Naive thymus-derived CD4-positive, alpha-beta T cell (primary cell): ENCODE results near the gene RPL13A. TPM values are rescaled to one million over a fixed set of nuclear protein-coding genes. Genes with fewer than 3 reads are reported as not detected.
"Not testable (repeated sequence)": the region's sequence is repeated elsewhere in the genome, so short reads cannot be mapped to it uniquely, and the experiment has no call there.

Experiments
- ATAC-seq: fragments of 150-1000 bp; cut with Tn5 transposase; 2 replicates; pipeline ENCODE4 v1.10.0; 2021; ENCODE audit warnings: mild to moderate bottlenecking, moderate library complexity
- CTCF ChIA-PET: fragments of 350-600 bp; sonication (Branson Sonifier 250); formaldehyde crosslinking; loops from one replicate; lab custom pipeline; 2021; ENCODE audit warnings: antibody characterized with exemption; lab: Charles Lee
- POLR2A ChIA-PET: fragments of 350-600 bp; sonication (Branson Sonifier 250); formaldehyde crosslinking; loops from one replicate; lab custom pipeline; 2021; ENCODE audit warnings: antibody characterized with exemption, inconsistent platforms; lab: Charles Lee
- DNase-seq, 9 donors: peaks; one replicate each; pipeline versions ENCODE4 v3.0.0 to v3.0.0-alpha.2; 2020 to 2022; ENCODE audit warnings: mixed read lengths in 1 of 9
- H3K27ac ChIP-seq: one replicate; pipeline ENCODE4 v1.7.0; 2013; ENCODE audit warnings: mild to moderate bottlenecking, low read depth, low read length, moderate library complexity
- H3K27me3 ChIP-seq, 2 donors: one replicate each; pipeline ENCODE4 v1.7.0; 2013; ENCODE audit warnings: low read length in 2 of 2, mild to moderate bottlenecking in 2 of 2, moderate library complexity in 2 of 2; ENCODE audit not compliant: control insufficient read depth in 2 of 2, insufficient read depth in 2 of 2
- H3K36me3 ChIP-seq, 3 experiments: 1 replicate in 2 of 3; 2 replicates in 1 of 3; pipeline ENCODE4 v1.7.0; 2013; ENCODE audit warnings: low read length in 3 of 3, mild to moderate bottlenecking in 3 of 3, moderate library complexity in 1 of 3; ENCODE audit not compliant: insufficient read depth in 3 of 3, control insufficient read depth in 2 of 3
- H3K4me1 ChIP-seq, 2 donors: one replicate each; pipeline ENCODE4 v1.7.0; 2013; ENCODE audit warnings: low read length in 2 of 2, mild to moderate bottlenecking in 2 of 2, moderate library complexity in 1 of 2; ENCODE audit not compliant: control insufficient read depth in 2 of 2, insufficient read depth in 2 of 2
- H3K4me3 ChIP-seq: 2 replicates; pipeline ENCODE4 v1.7.0; 2013; ENCODE audit warnings: mild to moderate bottlenecking, low read length
- H3K9me3 ChIP-seq, 3 experiments: 1 replicate in 2 of 3; 2 replicates in 1 of 3; pipeline ENCODE4 v1.7.0; 2013; ENCODE audit warnings: low read length in 3 of 3; ENCODE audit not compliant: control insufficient read depth in 2 of 3
- H3K27ac Mint-ChIP-seq, 9 donors: one replicate each; pipeline ENCODE4 v1.8.0; 2020 to 2022; ENCODE audit warnings: mixed read lengths in 9 of 9, mild to moderate bottlenecking in 8 of 9, moderate library complexity in 5 of 9, inconsistent platforms in 2 of 9
- H3K27me3 Mint-ChIP-seq, 5 donors: one replicate each; pipeline ENCODE4 v1.8.0; 2021 to 2022; ENCODE audit warnings: mixed read lengths in 5 of 5, mild to moderate bottlenecking in 1 of 5
- H3K36me3 Mint-ChIP-seq, 5 donors: one replicate each; pipeline ENCODE4 v1.8.0; 2020 to 2022; ENCODE audit warnings: mixed read lengths in 5 of 5, mild to moderate bottlenecking in 3 of 5, inconsistent platforms in 1 of 5
- H3K4me1 Mint-ChIP-seq, 7 donors: one replicate each; pipeline ENCODE4 v1.8.0; 2020 to 2022; ENCODE audit warnings: mixed read lengths in 7 of 7, mild to moderate bottlenecking in 3 of 7, inconsistent platforms in 1 of 7
- H3K4me3 Mint-ChIP-seq, 10 donors: one replicate each; pipeline ENCODE4 v1.8.0; 2020 to 2022; ENCODE audit warnings: mild to moderate bottlenecking in 10 of 10, mixed read lengths in 10 of 10, moderate library complexity in 6 of 10, inconsistent platforms in 2 of 10
- H3K9me3 Mint-ChIP-seq, 11 donors: one replicate each; pipeline ENCODE4 v1.8.0; 2020 to 2022; ENCODE audit warnings: mixed read lengths in 11 of 11, mild to moderate bottlenecking in 4 of 11, inconsistent platforms in 1 of 11, moderate library complexity in 1 of 11
- intact Hi-C, 2 donors: fragments of 100-400 bp; cut with micrococcal nuclease; formaldehyde crosslinking; loops; one replicate each; pipeline ENCODE4 v1.15.1; 2023
- polyA plus RNA-seq, 2 donors: library from polyadenylated mRNA; unstranded; fragments of 300-500 nt; fragmentation: Illumina TruSeq; gene quantifications; one replicate each; pipeline ENCODE4 v1.2.3, GENCODE V29; 2021
- total RNA-seq, 6 experiments: library from RNA in 5 of 6; stranded (reverse) in 5 of 6; gene quantifications; 1 replicate in 5 of 6; 2 replicates in 1 of 6; pipeline ENCODE4 v1.2.3 and lab custom pipeline; 2021 to 2026

RPL13A gene
- total and polyA plus RNA-seq, 7 experiments from 2014 or later, result 2,467 to 6,044 (median 4,438) TPM

DNA sequence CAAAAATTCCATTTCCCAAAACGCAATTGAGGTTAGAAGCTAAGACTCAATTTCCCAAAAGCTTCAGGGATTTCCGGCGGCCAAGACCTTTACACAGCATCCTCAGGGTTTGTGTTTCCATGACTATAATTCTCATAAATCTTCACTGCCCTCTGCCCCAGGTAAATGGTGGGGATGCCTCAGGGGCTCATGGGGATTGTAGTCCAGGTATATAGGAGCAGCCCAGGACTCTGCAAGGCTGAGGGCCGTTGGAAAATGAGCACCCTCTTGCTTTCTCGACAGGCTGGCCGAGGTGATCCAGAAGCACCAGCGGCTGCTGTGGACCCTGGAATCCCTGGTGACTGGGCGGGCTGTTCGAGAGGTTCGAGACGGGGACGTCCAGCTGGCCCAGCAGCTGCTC lies 28.0 kb upstream of the RPL13A start:
- no peak for ATAC-seq
- Mint-ChIP-seq H3K4me1 (peaks cover 2 to 21% (median 11%) of the 10 kb centered on the region in 7 donors), H3K9me3 (no peaks in the 10 kb centered on the region), H3K27ac (no peak overlapping the region), H3K36me3 (peaks cover 4 to 15% (median 5%) of the 10 kb centered on the region in 5 donors), H3K27me3 (no peaks in the 10 kb centered on the region), H3K4me3 (no peak overlapping the region)
- peaks cover 1 to 2% of the 10 kb centered on the region in 2 donors for H3K4me1 ChIP-seq
- no peaks in the 10 kb centered on the region for H3K27me3 ChIP-seq
- ChIA-PET CTCF (interaction anchor here (0.7 to 12.2 kb wide), 2 partner anchors 12 to 43 kb away, joined by 4 to 83 read pairs; partner anchors contain the start of gene FLT3LG), POLR2A (interaction anchor here (1.1 to 15.5 kb wide), 4 partner anchors 12 to 129 kb away, joined by 3 to 226 read pairs (median 4); partner anchors contain the start of gene FLT3LG)
- no peak overlapping the region for H3K4me3 ChIP-seq
- H3K9me3 ChIP-seq, result no peaks in the 10 kb centered on the region
- intact Hi-C loops, result no loop called here
- no peak for DNase-seq
- H3K36me3 ChIP-seq, result peaks cover 0 to 48% (median 0%) of the 10 kb centered on the region in 3 experiments
- no peak overlapping the region for H3K27ac ChIP-seq

DNA sequence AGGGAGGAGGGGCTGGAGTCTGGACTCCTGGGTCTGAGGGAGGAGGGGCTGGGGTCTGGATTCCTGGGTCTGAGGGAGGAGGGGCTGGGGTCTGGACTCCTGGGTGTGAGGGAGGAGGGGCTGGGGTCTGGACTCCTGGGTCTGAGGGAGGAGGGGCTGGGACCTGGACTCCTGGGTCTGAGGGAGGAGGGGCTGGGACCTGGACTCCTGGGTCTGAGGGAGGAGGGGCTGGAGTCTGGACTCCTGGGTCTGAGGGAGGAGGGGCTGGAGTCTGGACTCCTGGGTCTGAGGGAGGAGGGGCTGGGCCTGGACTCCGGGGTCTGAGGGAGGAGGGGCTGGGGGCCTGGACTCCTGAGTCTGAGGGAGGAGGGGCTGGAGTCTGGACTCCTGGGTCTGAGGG lies 26.3 kb upstream of the RPL13A start:
- H3K4me3 ChIP-seq, H3K4me3 Mint-ChIP-seq, H3K27me3 ChIP-seq, ATAC-seq, H3K27me3 Mint-ChIP-seq, intact Hi-C loops, H3K4me1 ChIP-seq, H3K9me3 ChIP-seq, DNase-seq, H3K9me3 Mint-ChIP-seq, H3K27ac Mint-ChIP-seq: not testable (repeated sequence)
- ChIA-PET CTCF (interaction anchor here (0.6 kb wide), 1 partner anchor 69 kb away, joined by 5 read pairs; no protein-coding TSS in a partner anchor), POLR2A (interaction anchor here (0.6 to 15.5 kb wide), 2 partner anchors 10 to 121 kb away, joined by 3 to 226 read pairs; partner anchors contain the start of gene FLT3LG)
- Mint-ChIP-seq H3K4me1 (peaks cover 0 to 12% (median 7%) of the 10 kb centered on the region in 7 donors), H3K36me3 (peaks cover under 1 to 11% (median 4%) of the 10 kb centered on the region in 5 donors)
- Histone ChIP-seq H3K27ac (peak overlapping the region; percentile 21), H3K36me3 (peaks cover 0 to 65% (median 3%) of the 10 kb centered on the region in 3 experiments)

DNA sequence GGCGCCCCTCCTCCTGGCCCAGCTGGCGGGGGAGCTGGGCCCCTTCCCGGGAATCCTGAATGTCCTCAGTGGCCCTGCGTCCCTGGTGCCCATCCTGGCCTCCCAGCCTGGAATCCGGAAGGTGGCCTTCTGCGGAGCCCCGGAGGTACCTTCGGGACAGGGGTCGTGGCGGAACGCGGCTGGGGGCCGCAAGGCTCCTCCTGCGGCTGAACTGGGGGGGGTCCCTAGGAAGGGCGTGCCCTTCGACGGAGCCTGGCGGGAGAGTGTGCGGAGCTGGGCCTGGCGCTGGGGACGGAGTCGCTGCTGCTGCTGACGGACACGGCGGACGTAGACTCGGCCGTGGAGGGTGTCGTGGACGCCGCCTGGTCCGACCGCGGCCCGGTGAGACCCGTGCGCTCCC lies 25.8 kb upstream of the RPL13A start:
- Mint-ChIP-seq H3K4me3 (no peak overlapping the region), H3K36me3 (peaks cover 0 to 8% (median 4%) of the 10 kb centered on the region in 5 donors), H3K27me3 (no peaks in the 10 kb centered on the region), H3K27ac (no peak overlapping the region), H3K4me1 (peaks cover 0 to 9% (median 5%) of the 10 kb centered on the region in 7 donors), H3K9me3 (no peaks in the 10 kb centered on the region)
- no peak for DNase-seq
- Histone ChIP-seq H3K9me3 (no peaks in the 10 kb centered on the region), H3K27ac (no peak overlapping the region), H3K27me3 (no peaks in the 10 kb centered on the region), H3K4me3 (no peak overlapping the region), H3K4me1 (no peaks in the 10 kb centered on the region), H3K36me3 (peaks cover 0 to 66% (median 3%) of the 10 kb centered on the region in 3 experiments)
- POLR2A ChIA-PET, result no interaction called here
- CTCF ChIA-PET, result interaction anchor here (0.6 kb wide), 1 partner anchor 68 kb away, joined by 5 read pairs; no protein-coding TSS in a partner anchor
- ATAC-seq, result no peak
- intact Hi-C loops, result no loop called here

DNA sequence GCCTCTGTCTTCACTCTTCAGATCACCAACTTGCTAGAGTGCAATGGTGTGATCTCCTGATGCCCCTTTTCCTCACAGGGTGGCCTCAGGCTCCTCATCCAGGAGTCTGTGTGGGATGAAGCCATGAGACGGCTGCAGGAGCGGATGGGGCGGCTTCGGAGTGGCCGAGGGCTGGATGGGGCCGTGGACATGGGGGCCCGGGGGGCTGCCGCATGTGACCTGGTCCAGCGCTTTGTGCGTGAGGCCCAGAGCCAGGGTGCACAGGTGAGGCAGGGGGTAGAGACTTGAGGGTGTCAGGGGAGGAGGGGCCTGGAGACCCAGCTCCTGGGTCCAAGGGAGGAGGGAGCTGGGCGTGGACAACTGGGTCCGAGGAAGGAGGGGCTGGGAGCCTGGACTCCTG lies 24.9 kb upstream of the RPL13A start:
- Mint-ChIP-seq H3K9me3 (no peaks in the 10 kb centered on the region), H3K27me3 (no peaks in the 10 kb centered on the region), H3K4me1 (peaks cover 0 to 9% (median 0%) of the 10 kb centered on the region in 7 donors), H3K4me3 (no peak overlapping the region), H3K27ac (peak overlapping the region in 5 of 9 donors; percentile 26 to 75 (median 59)), H3K36me3 (peaks cover 0 to 5% (median 0%) of the 10 kb centered on the region in 5 donors)
- Histone ChIP-seq H3K4me3 (no peak overlapping the region), H3K9me3 (no peaks in the 10 kb centered on the region), H3K27ac (no peak overlapping the region), H3K36me3 (peaks cover 0 to 68% (median 3%) of the 10 kb centered on the region in 3 experiments), H3K27me3 (no peaks in the 10 kb centered on the region), H3K4me1 (no peaks in the 10 kb centered on the region)
- ATAC-seq, result no peak
- intact Hi-C loops, result no loop called here
- ChIA-PET POLR2A (interaction anchor here (0.5 kb wide), 1 partner anchor 11 kb away, joined by 3 read pairs; the partner anchor contains the start of gene PIH1D1), CTCF (no interaction called here)
- no peak for DNase-seq

DNA sequence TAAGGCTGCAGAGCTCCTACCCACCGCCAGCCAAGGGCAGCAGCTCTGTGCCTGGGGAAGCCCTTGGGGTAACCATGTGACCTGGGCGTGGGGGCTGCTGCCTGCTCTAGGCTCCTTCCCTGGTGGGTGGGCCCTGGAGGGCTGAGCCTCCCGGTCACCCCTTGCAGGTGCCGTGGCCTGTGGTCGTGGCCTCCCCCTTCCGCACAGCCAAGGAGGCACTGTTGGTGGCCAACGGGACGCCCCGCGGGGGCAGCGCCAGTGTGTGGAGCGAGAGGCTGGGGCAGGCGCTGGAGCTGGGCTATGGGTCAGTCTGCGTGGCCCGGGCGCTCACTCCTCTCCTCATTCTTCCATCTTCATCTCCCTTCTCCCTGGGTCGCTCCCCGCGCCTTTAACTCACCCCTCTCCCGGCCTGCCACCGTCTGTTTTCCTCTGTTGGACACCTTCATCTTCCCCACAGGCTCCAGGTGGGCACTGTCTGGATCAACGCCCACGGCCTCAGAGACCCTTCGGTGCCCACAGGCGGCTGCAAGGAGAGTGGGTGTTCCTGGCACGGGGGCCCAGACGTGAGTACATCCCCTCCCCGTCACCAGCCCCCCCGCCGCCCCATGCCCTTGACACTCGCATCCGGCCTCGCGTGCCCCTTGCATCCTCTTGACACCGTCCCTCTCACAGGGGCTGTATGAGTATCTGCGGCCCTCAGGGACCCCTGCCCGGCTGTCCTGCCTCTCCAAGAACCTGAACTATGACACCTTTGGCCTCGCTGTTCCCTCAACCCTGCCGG lies 23.3 kb upstream of the RPL13A start:
- peaks cover 16% of the 10 kb centered on the region in 2 donors for H3K4me1 ChIP-seq
- H3K27ac Mint-ChIP-seq, result peak overlapping the region in 7 of 9 donors; percentile 46 to 87 (median 78)
- POLR2A ChIA-PET, result interaction anchor here (0.6 to 3.0 kb wide), 2 partner anchors 8 to 216 kb away, joined by 3 to 15 read pairs; no protein-coding TSS in a partner anchor

DNA sequence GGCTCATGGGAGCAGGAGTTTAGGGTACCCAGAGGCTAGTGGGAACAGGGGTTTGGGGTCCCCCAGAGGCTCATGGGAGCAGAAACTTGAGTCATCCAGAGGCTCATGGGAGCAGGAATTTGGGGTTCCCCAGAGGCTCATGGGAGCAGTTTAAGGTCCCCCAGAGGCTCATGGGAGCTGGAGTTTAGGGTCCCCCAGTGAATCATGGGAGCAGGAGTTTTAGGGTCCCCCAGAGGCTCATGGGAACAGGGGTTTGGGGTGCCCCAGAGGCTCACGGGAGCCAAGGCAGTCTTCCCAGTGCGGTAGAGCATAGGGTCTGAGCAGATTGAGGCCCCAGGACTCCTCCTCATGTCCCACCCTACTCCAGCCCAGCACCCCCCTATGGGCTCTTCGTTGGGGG lies 22.0 kb upstream of the RPL13A start:
- peak overlapping the region; percentile 61 for H3K27ac ChIP-seq
- POLR2A ChIA-PET, result interaction anchor here (0.8 to 3.0 kb wide), 6 partner anchors 9 to 22 kb away, joined by 3 to 15 read pairs (median 6); partner anchors contain the start of genes ALDH16A1, PIH1D1 and RPL13A

More for the DNA sequence above, 23.3 kb upstream of the RPL13A start:
- Mint-ChIP-seq H3K36me3 (peaks cover 0 to 8% (median 4%) of the 10 kb centered on the region in 5 donors), H3K4me3 (no peak overlapping the region), H3K9me3 (no peaks in the 10 kb centered on the region), H3K4me1 (peaks cover 6 to 15% (median 8%) of the 10 kb centered on the region in 7 donors), H3K27me3 (no peaks in the 10 kb centered on the region)
- peaks cover 0 to 57% (median 3%) of the 10 kb centered on the region in 3 experiments for H3K36me3 ChIP-seq
- CTCF ChIA-PET, result interaction anchor here (0.9 to 1.4 kb wide), 2 partner anchors 9 kb away, joined by 3 read pairs; partner anchors contain the start of gene FLT3LG
- peak overlapping the region; percentile 29 for H3K27ac ChIP-seq
- no peaks in the 10 kb centered on the region for H3K9me3 ChIP-seq
- ATAC-seq, result no peak
- no peaks in the 10 kb centered on the region for H3K27me3 ChIP-seq
- intact Hi-C loops, result no loop called here
- no peak overlapping the region for H3K4me3 ChIP-seq
- DNase-seq, result no peak

More for the DNA sequence above, 22.0 kb upstream of the RPL13A start:
- Mint-ChIP-seq H3K9me3 (no peaks in the 10 kb centered on the region), H3K4me1 (peaks cover 13 to 25% (median 14%) of the 10 kb centered on the region in 7 donors), H3K4me3 (no peak overlapping the region), H3K27me3 (no peaks in the 10 kb centered on the region), H3K36me3 (peaks cover 0 to 8% (median 4%) of the 10 kb centered on the region in 5 donors), H3K27ac (peak overlapping the region in 8 of 9 donors; percentile 46 to 87 (median 76))
- Histone ChIP-seq H3K36me3 (peaks cover 0 to 46% (median 3%) of the 10 kb centered on the region in 3 experiments), H3K4me1 (peaks cover 24 to 26% of the 10 kb centered on the region in 2 donors), H3K27me3 (no peaks in the 10 kb centered on the region), H3K4me3 (no peak overlapping the region), H3K9me3 (no peaks in the 10 kb centered on the region)
- ATAC-seq, result no peak
- CTCF ChIA-PET, result interaction anchor here (0.6 to 1.4 kb wide), 3 partner anchors 8 to 79 kb away, joined by 3 to 7 read pairs (median 3); partner anchors contain the start of gene FLT3LG
- no peak for DNase-seq
- intact Hi-C loops, result no loop called here
